Measurements from ENCODE around the gene PKN2. TPM values are rescaled to one million over a fixed set of nuclear protein-coding genes. Genes with fewer than 3 reads are reported as not detected.
"Not testable (repeated sequence)": the region's sequence is repeated elsewhere in the genome, so short reads cannot be mapped to it uniquely, and the experiment has no call there.

PKN2 gene
- total and polyA plus RNA-seq, 2 experiments from 2014 or later: 14.6 to 29.4 TPM

- Mint-ChIP-seq H3K27me3 (ENCODE audit: insufficient read depth, low read depth, poor library complexity) (peaks cover 3% of the 10 kb centered on the region), H3K27ac (no peak overlapping the region), H3K9me3 (no peaks in the 10 kb centered on the region), H3K4me1 (peaks cover 17% of the 10 kb centered on the region; the same call in 2 of the 3 replicates), H3K4me3 (no peak overlapping the region), H3K36me3 (ENCODE audit: low read depth) (peaks cover 11% of the 10 kb centered on the region; the same call in 2 of the 3 replicates)
- H3K36me3 ChIP-seq (ENCODE audit: insufficient read depth): no peaks in the 10 kb centered on the region
- no peaks in the 10 kb centered on the region for H3F3A ChIP-seq (replicated peaks; ENCODE audit: low read depth)
- H4K20me1 ChIP-seq (replicated peaks; ENCODE audit: insufficient read depth): peaks cover 25% of the 10 kb centered on the region
- no peak overlapping the region for H3K4me2 ChIP-seq
- no peak for TF ChIP-seq NANOG (IDR thresholded peaks at IDR 0.05; ENCODE audit: borderline replicate concordance)
- no peak for TF ChIP-seq ZNF114 (CRISPR knock-in tag; IDR thresholded peaks at IDR 0.05)
- TF ChIP-seq REST (IDR thresholded peaks at IDR 0.05; ENCODE audit: unreplicated experiment): no peak
- no peak for TF ChIP-seq EZH2 (IDR thresholded peaks at IDR 0.05; ENCODE audit: low read depth, unreplicated experiment)
- TF ChIP-seq CTCF (conservative IDR thresholded peaks at IDR 0.05; ENCODE audit: low read depth in 2 of 2): no peak
- TF ChIP-seq CREB1 (CRISPR knock-in tag; IDR thresholded peaks at IDR 0.05; ENCODE audit: low read depth): no peak
- TF ChIP-seq ZNF462 (CRISPR knock-in tag; IDR thresholded peaks at IDR 0.05): no peak
- no peak for TF ChIP-seq EZH2phosphoT487 (IDR thresholded peaks at IDR 0.05; ENCODE audit: unreplicated experiment)
- no peak for TF ChIP-seq ETS1 (IDR thresholded peaks at IDR 0.05)
- peaks cover 16% of the 10 kb centered on the region for H3K4me1 ChIP-seq (ENCODE audit: insufficient read depth)
- no peak for DNase-seq (ENCODE audit: low spot score)
- H3K27ac ChIP-seq (ENCODE audit: low read depth): no peak overlapping the region; the same call in 1 of the 2 replicates
- H3K27me3 ChIP-seq (ENCODE audit: insufficient read depth): no peaks in the 10 kb centered on the region
- H3K9me2 ChIP-seq (ENCODE audit: insufficient read depth): no peaks in the 10 kb centered on the region
- H2AFZ ChIP-seq: no peak overlapping the region
- H3K4me3 ChIP-seq: no peak overlapping the region
- H3K79me2 ChIP-seq (replicated peaks; ENCODE audit: insufficient read depth): peaks cover 99% of the 10 kb centered on the region
- ATAC-seq: no peak
These were observed 17.2 kb downstream of the PKN2 start for GRCh38 chr1:88701275-88701674.

GRCh38 chr1:88701793-88702192 is 17.7 kb downstream of the PKN2 start:
- not testable (repeated sequence) for H3K4me2 ChIP-seq; H3K4me3 ChIP-seq; H3K4me3 Mint-ChIP-seq; H3F3A ChIP-seq (replicated peaks; ENCODE audit: low read depth); H3K27me3 Mint-ChIP-seq (ENCODE audit: insufficient read depth, low read depth, poor library complexity); H3K27ac ChIP-seq (ENCODE audit: low read depth); H2AFZ ChIP-seq; DNase-seq (ENCODE audit: low spot score); H3K36me3 ChIP-seq (ENCODE audit: insufficient read depth); H3K27ac Mint-ChIP-seq; H3K27me3 ChIP-seq (ENCODE audit: insufficient read depth); H3K9me3 Mint-ChIP-seq; ATAC-seq; H3K9me2 ChIP-seq (ENCODE audit: insufficient read depth)
- Histone ChIP-seq H3K79me2 (replicated peaks; ENCODE audit: insufficient read depth) (peaks cover 99% of the 10 kb centered on the region), H3K4me1 (ENCODE audit: insufficient read depth) (peaks cover 14% of the 10 kb centered on the region), H4K20me1 (replicated peaks; ENCODE audit: insufficient read depth) (peaks cover 25% of the 10 kb centered on the region)
- Mint-ChIP-seq H3K4me1 (peaks cover 15% of the 10 kb centered on the region; the same call in 2 of the 3 replicates), H3K36me3 (ENCODE audit: low read depth) (peaks cover 11% of the 10 kb centered on the region; the same call in 2 of the 3 replicates)

Data from GM23338 (cell line).